Right ventricle myocardium superior (tissue), 1 donor: Measurements from ENCODE around the gene YY1AP1. TPM values are rescaled to one million over a fixed set of nuclear protein-coding genes. Genes with fewer than 3 reads are reported as not detected.
"Not testable (repeated sequence)": the region's sequence is repeated elsewhere in the genome, so short reads cannot be mapped to it uniquely, and the experiment has no call there.

Source experiments
- ATAC-seq: fragments of 200-7000 bp; cut with Tn5 transposase; one replicate; pipeline ENCODE4 v1.9.1; 2020; ENCODE audit warnings: mild to moderate bottlenecking; ENCODE audit not compliant: poor library complexity
- DNase-seq: peaks from one replicate; pipeline ENCODE4 v3.0.0-alpha.2; 2020
- intact Hi-C: fragments of 100-400 bp; cut with DNase I; formaldehyde crosslinking; loops from one replicate; pipeline ENCODE4 v1.11.2; 2022
- total RNA-seq: library from RNA; stranded (reverse); fragmentation: NEBNext Ultra II Directional; extraction: Animal tissue kit (Norgen Biotek cat#: 25700); gene quantifications from one replicate; pipeline ENCODE4 v1.2.1, GENCODE V29; 2021
- donor health status: DM: no; HTN: yes; CAD: no; lungs with severe emphysema.

YY1AP1 gene
- total RNA-seq, 1 donor from 2014 or later = 59.9 TPM

DNA sequence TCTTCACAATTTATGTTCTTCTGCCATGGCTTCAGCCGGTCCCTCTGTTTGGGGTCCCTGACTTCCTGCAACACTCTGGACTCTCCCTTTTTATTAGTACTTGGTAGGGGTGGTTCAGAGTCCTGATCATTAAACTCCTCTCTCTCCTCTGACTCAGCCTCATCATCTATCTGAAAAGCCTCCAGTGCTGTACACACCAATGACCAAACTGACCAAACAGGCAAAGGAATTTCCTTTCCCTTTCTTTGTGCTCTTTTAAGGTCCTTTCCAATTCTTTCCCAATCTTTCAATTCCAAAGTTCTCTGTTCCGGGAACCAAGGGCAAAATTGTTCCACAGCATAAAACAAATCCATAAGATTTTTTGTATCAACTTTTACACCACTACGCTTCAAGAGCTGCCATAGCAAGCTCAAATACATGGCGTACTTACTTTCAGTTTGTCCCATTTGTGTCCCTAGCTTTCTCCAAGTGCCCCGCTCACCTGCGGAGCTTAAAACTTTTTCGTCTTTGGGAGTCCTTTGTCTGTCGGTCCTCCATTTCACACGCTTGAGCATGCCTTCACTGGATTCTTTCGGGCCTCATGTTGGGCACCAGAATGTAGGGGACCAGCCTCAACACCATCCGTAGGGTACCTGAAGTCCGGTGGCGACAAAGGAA lies 9.9 kb upstream of the YY1AP1 start:
- ATAC-seq (no peak), DNase-seq (no peak)
- intact Hi-C loops = no loop called here

DNA sequence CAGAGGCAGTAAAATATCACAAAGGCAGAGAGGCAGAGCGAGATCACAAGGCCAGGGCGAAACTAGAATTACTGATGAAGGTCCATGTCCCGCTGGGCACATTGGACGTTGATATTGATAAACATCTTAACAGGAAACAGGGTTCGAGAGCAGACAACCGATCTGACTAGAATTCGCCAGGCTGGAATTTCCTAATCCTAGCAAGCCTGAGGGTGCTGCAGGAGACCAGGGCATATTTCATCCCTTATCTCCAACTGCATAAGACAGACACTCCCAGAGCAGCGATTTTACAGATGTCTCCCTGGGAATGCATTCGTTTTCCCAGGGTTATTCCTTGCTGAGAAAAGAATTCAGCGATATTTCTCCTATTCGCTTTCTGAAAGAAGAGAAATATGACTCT lies 9.0 kb upstream of the YY1AP1 start:
- ATAC-seq, DNase-seq, intact Hi-C loops: not testable (repeated sequence)

DNA sequence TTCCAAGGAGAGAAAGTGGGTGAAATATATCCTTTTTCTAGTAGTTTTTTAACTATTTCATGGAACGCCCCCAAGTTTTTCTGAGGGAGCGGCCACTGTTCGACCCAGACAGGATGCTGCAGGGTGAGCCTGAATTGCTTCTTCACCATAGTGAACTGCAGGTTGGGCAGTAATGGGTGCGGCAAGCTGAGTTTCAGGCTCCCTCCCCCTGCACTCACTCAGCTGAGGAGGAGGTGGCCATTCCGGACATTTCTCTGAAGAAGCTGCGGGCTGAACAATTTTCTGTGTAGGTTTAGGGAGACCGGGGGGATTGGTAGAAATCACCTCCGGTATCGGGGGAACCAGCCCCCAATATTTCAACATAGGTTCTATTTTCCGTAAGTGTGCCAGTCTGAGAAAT lies 8.5 kb upstream of the YY1AP1 start:
- ATAC-seq = no peak
- intact Hi-C loops = no loop called here
- DNase-seq = no peak

DNA sequence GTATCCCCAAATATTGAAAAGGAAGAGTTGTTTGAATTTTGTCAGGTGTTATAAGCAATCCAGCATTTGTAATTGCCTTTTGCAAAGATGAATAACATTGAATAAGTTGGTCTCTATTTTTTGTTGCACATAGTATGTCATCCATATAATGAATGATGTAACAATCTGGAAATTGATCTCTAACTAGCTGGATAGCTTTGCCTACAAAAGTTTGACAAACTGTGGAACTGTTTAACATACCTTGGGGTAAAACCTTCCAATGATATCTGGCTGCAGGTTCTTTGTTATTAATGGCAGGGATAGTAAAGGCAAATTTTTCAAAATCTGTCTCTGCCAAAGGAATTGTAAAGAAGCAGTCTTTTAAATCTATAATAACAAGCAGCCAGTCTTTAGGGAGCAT lies 8.0 kb upstream of the YY1AP1 start:
- no peak for DNase-seq
- intact Hi-C loops = no loop called here
- ATAC-seq = no peak

DNA sequence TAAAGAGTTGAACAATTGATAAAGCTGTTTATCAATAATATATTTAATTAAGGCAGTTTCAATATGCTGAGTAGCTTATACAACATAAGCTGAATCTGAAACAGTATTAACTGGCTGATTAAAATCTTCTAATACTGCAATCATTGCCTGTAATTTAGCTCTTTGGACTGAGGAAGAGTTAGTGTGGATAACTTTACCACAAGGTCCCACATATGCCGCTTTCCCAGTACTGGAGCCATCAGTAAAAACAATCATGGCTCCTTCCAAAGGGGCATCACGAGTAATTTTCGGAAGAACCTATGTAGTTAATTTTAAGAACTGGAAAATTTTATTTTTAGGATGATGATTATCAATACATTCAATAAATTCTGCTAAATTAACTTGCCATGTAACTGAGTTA lies 7.0 kb upstream of the YY1AP1 start:
- intact Hi-C loops = no loop called here
- no peak for DNase-seq

DNA sequence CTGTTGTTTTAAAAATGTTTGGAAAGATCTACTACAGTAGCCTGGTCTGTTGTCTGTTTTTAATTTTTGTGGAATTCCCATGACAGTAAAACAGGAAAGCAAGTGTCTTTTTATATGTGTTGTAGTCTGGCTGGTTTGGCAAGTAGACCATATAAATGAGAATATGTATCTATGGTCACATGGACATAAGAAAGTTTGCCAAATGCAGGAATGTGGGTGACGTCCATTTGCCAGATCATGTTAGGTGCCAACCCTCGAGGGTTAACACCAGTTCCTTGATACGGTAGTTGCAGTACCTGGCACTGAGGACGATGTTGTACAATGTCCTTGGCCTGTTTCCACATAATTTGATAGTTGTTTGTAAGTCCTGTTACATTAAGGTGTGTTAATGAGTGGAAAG lies 6.5 kb upstream of the YY1AP1 start:
- ATAC-seq = peak; percentile 76
- no peak for DNase-seq
- intact Hi-C loops = no loop called here

More for the DNA sequence above, 7.0 kb upstream of the YY1AP1 start:
- ATAC-seq = no peak

DNA sequence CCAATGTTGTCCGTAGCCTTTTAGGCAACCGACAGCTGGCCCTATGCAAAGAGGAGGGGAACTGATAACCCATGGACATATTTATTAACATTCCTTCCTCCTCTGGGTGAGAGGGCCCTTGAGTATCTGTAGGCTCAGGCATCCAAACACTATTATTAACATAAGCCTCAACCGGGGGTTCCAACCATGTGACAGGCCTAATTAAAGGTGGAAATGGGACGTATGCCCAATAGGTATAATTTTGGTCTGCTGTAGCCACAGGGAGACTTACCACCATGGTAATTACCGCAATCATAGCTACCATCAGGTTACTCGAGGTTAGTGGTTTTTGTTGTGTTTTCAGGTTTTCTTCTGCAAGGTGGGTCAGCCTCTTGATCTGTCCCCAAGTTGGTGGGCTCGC lies 5.6 kb upstream of the YY1AP1 start:
- DNase-seq (no peak), ATAC-seq (peak; percentile 41)
- intact Hi-C loops = no loop called here

DNA sequence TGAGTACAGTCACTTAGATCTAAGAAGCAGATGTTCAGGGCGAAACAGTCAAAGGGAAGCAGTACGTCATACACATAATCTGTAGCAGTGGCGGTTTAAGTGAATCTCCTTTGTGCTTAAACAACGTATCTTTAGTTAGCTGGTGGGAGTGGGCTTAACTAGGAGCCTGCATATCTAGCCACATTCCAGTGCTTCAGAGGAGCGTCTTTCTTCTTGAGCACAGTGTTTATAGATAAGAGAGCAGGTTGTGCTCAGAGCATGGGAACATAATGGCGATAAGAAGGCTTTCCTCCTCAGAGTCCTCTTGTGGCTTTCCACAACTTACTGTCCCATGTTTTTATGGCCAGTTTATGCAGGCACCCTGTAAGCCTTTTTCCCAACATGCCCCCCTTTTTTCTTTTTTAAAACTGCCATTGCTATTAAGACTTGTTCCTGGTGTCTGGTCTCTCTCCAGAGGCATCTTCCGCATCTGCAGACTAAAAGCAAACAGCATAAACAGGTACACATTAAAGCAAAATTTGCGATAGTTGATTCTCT lies 3.5 kb upstream of the YY1AP1 start:
- intact Hi-C loops = no loop called here
- no peak for ATAC-seq

DNA sequence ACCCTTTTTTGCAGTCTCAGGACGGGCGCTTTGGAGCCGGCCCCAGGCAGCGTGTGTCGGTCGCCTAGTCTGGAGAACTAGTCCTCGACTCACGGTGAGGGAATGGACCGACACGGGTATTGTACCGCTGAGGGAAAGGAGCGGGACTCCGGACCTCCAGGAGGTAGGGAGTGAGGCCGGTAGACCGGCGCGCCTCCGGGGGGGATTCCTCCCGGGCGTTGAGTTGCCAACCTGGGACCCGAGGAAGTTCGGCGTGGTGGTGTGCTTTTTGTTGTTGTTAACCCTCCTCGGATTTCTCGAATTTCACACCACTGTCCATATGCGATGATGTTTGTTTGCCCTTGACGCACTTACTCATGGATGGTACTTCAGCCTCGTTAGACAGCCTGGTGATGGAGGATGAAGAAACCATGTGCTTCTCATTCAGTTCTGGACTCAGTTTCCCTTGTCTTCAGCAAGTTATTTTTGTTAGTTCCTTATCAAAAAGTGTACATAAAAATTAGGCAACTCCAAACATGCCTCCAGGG lies 570 bp upstream of the YY1AP1 start, which contains the start of gene DAP3:
Gene DAP3, plus strand, starts transcription at position 11 of the 527 bp plus-strand sequence. CDS start 20,689 bp downstream, outside the sequence.
- peak; percentile 92 for DNase-seq
- ATAC-seq, intact Hi-C loops: not testable (repeated sequence)

More for the DNA sequence above, 3.5 kb upstream of the YY1AP1 start:
- no peak for DNase-seq

DNA sequence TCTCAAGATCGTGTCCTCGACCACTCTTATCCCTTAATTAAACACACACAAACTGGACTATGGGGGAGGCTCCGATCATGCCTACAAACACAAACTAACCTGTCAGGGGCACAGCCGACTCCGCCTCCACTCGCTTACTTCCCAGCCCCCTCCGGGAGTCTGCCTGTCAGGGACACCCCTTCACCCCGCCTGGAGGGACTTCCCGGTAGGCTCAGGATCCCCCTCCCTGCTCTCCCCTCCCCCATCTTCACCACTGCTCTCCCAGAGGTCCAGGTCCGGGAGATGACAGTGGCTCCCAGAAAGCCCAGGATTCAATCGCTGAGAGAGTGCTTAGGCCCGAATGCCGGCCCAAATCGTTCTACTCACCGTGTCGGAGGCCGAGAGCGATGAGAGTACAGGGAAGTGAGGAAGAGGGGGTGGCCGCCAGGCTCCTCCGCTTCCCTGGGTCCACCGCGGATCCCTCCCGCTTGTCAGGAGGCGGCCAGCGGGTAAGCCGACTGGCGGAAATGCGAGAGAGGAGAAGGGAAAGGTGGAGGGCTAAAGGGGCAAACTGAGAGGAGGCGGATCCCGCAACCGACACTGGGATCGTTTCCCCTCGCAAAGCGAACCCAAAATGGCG lies 760 bp downstream of the YY1AP1 start:
- DNase-seq, intact Hi-C loops: not testable (repeated sequence)
- ATAC-seq = peak; percentile 40

DNA sequence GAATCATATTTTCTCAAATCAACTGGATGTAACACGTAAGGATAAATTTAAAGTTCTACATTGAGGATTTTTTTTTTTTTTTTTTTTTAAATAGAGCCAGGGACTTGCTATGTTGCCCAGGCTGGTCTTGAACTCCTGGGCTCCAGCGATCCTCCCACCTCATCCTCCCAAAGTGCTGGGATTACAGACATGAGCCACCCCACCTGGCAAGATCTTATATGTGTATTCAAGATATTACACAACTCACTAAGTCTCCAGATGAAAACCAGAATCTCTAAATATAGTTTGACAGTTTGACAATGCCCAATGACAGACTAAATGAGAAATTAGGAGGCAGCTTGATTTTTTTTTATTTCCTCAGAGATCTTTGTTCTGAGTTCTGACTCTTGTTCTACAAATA lies 6.8 kb downstream of the YY1AP1 start:
- DNase-seq (no peak), ATAC-seq (peak; percentile 37)
- intact Hi-C loops = no loop called here

DNA sequence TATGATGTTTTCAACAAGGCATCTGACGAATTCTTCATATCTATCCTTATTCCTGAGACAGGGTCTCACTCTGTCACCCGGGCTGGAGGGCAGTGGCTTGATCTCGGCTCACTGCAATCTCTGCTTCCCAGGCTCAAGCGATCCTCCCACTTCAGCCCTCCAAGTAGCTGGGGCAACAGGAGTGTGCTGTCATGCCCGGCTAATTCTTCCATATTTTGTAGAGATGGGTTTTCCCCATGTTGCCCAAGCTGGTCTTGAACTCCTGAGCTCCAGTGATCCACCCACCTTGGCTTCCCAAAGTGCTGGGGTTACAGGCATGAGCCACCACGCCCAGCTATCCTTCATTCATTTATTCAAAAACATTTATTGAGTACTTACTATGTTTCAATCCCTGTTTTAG lies 8.0 kb downstream of the YY1AP1 start:
- intact Hi-C loops = no loop called here
- ATAC-seq = no peak
- DNase-seq = no peak

DNA sequence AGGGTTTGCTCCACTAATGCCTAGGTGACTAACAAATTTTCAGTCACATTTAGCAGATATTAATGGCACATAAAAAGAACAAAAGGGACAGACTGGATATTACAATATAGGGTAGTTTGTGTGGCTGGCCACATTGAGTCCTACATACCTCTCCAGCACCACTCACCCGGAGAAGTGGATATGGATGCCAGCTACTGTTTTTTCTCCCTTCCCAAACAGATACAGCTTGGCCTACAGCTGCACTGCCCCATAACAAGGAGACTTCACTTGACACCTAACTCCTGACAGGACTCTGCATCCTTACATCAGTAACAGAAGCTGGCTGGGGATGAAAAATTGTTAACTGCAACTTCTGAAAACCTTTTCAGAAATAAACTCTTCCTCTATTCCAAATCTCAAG lies 9.6 kb downstream of the YY1AP1 start:
- DNase-seq, intact Hi-C loops: not testable (repeated sequence)
- peak; percentile 47 for ATAC-seq

DNA sequence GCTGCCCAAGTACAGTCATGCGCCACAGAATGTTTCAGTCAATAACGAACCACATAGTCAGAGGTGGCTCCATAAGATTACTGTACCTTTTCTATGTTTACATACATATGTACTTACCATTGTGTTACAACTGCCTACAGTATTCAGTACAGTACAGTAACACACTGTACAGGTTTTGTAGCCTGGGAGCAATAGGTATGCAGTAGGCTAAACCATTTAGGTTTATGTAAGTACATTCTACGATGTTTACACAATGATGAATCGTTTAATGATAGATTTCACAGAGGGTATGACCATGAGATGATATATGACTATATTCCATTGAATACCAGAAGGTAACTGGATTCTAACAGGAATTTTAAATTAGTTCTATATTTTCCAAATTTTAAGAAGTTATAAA lies 10.5 kb downstream of the YY1AP1 start:
- intact Hi-C loops = no loop called here
- DNase-seq (no peak), ATAC-seq (no peak)

DNA sequence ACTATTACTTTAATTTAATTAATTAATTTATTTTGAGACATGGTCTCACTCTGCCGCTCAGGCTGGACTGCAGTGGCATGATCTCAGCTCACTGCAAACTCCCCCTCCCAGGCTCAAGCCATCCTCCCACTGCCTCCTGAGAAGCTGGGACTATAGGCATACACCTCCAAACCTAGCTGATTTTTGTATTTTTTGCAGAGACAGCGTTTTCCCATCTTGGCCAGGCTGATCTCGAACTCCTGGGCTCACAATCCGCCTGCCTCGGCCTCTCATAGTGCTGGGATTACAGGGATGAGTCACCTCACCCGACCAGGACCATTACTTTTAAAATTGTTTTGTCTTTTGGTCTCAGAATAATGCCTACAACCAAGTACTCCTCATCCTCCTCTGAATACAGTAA lies 15.6 kb downstream of the YY1AP1 start:
- ATAC-seq (no peak), DNase-seq (no peak)
- intact Hi-C loops = no loop called here

DNA sequence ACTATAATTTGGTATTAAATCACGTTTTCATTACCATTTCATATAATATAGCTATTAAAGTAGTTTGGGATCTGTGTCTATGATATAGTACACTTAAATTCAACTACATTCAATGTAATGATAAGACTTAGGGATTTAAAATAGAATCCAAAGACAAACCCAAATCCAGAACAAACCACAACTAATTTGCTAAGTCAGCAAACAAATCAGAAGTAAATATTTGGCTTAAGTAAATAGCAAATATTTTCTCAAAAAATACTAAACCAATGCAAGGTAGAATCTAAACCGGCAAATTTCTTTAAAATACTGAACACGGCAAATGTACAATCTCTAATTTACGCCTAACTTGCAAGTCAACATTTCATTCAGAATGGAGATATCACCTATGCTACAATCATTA lies 16.8 kb downstream of the YY1AP1 start:
- DNase-seq (no peak), ATAC-seq (no peak)
- intact Hi-C loops = no loop called here

DNA sequence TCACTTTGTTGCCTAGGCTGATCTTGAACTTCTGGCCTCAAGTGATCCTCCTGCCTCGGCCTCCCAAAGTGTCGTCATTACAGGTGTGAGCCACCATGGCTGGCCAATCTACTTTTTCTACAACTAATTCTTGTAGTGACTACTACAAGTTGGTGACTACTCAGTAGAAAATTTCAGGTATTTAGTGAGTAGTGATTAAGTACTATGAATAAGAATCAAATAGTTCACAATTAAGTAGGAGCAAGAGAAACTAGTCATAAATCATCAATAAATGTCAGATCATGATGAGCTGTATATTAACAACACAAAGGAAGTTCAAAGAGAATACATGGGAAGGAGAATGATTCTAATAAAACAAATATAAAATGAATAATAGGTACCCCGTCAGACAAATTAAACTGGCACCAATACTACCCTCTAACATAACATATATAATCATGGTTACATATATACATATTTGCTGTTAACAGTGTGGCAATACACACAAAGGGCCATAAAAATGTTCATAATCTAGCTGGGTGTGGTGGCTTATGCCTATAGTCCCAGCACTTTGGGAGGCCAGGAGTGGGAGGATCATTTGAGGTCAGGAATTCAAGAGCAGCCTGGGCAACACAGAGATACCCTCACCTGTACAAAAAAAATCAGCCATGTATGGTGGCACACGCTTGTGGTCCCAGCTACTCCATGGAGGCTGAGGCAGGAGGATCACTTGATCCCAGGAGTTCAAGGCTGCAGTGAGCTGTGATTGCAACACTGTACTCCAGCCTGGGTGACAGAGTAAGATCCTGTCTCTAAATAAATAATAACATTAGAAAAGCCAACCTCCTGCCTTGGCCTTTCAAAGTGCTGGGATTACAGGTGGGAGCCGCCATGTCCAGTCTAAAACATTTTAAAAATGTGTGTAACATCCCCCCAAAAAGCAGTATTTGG lies 19.1 kb downstream of the YY1AP1 start:
- ATAC-seq (no peak), DNase-seq (no peak)
- intact Hi-C loops = no loop called here

DNA sequence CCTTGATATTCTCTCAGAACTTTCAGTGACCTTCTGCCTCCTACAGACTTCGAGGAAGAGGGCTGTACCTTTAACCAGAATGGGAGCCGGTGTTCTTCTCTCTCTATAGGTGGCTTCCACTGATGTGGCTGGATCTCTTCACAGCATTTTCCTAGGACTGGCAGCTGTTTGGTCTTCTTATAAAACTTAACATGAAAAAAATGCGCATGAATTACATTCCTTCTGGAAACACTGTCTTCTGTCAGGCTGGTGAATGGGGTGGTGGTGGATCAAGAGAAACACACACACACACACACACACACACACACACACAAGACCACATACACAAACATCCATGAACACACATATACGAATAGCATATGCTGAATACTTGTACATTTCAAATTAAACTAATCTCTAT lies 27.3 kb downstream of the YY1AP1 start:
- ATAC-seq, intact Hi-C loops, DNase-seq: not testable (repeated sequence)

DNA sequence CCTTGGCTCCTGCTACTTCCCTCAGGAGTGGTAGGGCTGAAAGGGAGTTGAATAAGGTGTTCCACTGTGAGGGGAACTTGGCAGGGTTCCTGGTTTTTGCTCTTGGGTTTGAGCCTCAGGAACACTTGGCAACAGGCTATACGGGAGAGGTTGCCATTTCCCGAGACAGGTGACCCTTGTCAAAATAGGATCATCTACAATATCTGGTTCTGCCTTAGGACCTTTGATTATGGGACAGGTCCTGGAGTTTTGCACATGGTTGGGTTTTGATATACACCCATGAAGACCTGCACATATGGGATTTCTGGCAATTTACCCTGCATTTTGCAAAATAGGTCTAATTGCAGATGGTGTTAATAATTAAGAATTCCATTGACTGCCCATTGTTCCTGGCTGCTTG lies 31.1 kb downstream of the YY1AP1 start:
- intact Hi-C loops = no loop called here
- DNase-seq (no peak), ATAC-seq (peak; percentile 24)
